ENCODE measurements around the gene DNAJC22. TPM values are rescaled to one million over a fixed set of nuclear protein-coding genes. Genes with fewer than 3 reads are reported as not detected.
A peak's percentile ranks its signal among the peaks of the same experiment; 100 is the strongest.

DNAJC22 gene
- total RNA-seq, 1 donor from 2014 or later, result 0.10 TPM

DNA sequence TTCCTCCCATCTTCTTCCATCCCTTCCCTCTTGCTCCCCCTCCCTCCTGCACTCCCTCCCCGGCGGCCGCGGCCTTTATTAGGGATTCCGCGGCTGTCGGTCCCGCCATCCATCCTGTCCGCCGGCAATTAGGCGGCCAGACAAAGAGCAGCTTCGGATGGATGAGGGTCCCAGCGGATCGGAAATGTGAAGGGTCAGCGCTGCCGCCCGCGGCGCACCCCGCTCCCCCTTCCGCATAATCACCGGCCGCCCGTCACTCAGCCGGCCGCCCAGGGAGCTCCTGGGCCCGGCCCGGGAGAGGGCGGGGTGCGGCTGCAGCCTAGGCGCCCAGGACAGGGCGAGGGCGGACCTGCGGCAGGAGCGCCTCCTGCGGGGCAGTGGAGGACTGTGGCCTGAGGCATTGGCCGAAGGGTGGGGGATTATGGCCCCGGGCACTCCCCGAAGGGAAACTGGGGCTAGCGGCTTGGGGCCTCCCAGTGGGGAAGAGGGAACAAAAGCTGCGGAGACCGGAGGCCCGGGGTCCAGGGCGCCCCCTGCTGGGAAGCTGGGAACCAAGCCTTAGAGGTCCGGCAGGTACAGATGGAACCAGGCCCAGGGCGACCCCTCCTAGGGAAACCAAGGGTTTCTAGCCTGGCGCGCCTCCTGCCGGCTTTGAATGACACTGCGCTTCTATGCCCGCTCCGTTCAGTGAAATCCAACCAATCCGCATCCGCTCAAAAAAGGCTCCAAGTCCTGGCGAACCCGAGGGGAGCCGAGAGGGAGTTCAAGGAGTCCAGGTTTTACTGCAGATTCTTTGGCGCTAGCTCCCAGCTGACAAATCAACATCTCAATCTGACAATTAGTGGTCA, 4.4 kb upstream of the DNAJC22 start:
- ATAC-seq, result peak; percentile 63
- intact Hi-C loops (cut with micrococcal nuclease), result no loop called here

DNA sequence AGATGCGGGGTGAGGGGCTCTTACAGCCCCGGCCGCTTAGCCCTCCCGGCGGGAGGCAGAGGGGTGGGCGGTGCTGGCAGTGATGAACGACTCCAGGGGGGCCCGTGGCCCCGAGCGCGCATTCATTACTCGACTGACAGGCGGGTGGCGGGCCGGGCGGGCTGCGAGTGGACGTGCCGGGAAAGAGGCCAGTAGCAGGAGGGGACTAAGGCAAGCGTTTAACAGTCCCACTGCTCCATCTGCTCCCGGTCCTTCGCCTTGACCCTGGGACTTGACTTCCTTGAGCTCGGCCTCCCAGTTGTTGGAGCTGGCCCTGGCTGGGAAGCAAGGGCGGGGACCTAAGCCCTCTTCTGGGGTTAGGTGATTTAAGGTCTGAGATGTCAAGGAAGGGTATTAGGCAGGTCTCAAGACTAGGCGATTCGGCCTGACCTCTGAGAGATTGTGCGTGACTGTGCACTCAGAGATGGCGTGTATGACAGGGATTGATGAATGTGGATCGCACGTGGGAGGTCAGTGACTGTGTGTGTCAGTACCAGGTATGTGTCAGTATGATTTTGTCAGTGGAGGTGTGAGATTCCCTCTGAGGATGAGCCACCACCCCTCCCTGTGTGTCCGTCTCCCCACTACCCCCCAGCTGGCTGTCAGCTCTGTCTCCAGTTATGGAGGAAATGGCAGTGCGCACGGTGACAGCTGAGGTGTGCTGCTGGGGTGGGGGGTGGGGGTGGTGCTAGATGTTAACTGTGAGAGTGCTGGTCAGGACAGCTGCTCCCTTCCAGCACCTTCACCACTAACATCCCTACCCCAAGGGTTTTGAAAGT, 3.6 kb upstream of the DNAJC22 start:
- DNase-seq (no peak), ATAC-seq (peak; percentile 2)
- intact Hi-C loops (cut with micrococcal nuclease), result no loop called here

More for the DNA sequence above, 4.4 kb upstream of the DNAJC22 start:
- DNase-seq, result peak; percentile 81

DNA sequence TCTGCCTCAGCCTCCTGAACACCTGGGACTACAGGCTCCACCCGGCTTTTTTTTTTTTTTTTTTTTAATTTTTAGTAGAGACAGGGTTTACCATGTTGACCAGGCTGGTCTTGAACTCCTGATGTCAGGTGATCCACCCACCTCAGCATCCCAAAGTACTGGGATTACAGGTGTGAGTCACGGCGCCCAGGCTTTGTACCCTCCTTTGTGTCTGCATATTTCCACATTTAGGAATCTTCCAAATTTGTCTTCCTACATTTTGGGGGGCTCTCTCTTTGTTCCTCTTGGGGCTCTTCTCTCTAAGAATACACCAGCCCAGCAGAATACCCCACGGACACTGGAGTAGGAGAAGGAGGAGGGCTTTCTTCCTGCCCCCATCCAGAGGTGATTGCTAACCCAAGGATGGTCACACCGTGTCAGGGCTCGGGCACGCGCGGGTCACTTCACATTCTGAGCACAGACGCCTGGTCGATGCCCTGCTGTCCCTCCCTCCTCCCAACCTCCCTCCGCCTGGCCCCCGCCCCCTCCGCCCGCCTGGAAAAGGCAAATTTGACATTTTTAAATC, 2.1 kb upstream of the DNAJC22 start:
- DNase-seq (no peak), ATAC-seq (no peak)
- intact Hi-C loops (cut with micrococcal nuclease), result no loop called here

DNA sequence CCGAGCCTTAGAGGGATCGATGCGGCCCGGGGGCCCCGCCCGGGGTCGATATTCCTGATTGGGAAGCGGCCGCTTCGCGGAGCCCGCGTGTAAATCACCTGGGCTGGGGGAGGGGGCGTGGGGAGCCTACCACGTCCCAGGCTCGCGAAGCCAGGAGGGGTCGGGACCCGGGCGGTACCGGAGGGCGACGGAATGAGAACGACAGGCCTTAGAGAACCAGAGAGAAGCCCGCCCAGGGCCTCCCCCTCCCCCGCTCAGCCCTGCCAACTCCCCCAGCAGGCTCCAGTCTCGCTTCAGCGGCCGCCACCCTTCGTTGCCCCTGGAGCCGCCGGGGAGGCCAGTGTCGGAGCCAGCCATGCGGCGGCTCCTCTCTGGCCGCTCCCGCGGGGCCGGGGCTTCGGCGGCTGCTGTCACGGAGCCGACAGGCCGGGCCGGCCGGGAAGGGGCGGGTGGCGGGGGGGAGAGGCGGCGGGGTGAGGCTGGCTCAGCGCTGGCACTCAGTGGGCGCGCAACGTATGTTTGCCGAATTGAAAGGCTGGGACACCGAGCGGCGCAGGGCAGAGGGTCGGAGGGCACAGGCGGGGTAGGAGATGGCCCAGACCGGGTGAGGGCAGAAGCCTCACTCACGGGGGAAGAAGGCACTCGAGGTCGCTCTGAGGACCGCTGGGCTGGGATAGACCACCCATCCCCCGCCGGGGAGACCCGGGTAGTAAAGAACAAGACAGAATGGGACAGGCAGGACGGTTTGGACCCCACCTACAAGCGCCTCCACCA, 1.4 kb upstream of the DNAJC22 start:
- intact Hi-C loops (cut with micrococcal nuclease), result no loop called here
- DNase-seq (no peak), ATAC-seq (peak; percentile 4)

DNA sequence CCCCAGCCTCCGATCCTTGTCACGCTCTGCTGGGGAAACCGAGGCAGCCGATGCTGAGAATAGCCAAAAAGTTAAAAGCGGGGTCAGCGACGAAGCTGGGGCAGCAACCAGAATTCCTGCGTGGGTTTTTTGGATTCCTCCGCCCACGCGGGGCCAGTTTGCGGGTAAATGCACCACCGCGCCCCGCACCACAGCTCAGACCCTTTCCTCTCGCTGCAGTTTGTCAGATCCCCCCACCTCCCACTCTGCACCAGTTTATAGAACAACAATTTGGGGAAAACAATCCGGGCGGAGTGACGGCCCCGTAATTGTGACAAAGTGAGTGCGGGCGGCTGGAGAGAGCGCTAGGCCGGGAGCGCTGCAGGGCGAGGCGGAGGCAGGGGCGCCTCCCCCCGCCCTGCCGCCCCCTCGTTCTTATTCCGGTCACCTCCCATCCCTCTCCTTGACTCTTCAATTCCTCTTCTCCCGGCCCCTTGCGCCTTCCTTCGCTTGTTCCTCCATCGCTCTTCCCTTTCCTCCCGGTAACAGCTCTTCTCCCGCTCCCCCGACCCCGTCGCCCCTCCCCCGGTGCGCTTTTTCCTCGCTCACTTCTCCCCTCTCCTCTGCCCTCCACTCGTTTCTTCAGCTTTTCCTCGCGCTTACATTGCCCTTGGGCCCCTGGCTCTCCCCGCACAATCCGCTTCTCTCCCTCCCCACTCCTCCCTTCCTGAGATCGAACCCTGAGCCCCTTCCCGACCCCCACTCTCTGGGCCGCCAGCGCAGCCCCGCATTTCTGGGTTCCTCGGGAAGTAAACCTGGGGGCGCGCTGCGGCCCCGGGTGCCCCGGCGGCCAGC, 646 bp upstream of the DNAJC22 start:
- intact Hi-C loops (cut with micrococcal nuclease), result no loop called here
- ATAC-seq (no peak), DNase-seq (no peak)

DNA sequence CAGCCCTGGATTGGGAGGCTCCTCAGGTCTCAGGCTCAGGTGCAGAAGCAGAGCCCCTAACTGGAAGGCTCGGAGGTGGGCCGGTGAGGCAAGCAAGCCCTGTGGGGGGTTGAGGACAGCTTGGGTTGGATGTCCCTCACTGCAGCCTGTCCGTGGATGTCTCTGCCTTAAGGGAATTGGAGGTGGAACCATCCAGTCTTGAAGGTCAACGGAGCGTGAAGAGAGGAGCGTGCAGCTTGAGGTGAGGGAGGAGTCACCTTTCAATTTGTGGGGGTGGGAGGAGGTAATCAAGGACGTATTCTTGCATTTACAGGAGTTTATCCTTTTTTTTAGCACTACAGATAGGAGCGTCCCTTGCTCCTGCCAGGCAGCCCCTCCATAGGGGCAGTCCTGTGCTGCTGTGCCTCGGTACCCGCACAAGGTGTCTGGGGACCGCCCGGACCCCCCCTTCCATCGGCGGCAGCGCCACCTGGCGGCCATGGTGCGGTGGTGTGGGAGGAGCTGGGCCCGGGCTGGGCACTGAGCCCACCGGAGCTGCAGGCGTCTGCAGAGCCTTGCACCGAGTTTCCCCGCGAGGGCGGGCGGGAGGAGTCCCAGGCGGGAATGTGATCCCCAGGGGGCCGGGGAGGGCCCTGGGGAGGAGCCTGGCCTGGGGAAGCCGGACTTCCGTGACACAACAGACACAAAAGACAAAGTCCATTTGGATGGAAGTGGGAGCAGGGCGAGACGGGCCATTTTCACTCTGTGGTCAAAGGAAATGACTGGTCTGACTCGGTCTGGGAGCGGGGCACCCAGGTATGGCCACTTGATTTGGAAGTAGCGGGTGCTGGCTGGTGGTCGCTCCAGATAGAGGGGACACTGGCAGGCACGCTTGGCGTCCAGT, 864 bp downstream of the DNAJC22 start:
- ATAC-seq (peak; percentile 89), DNase-seq (peak; percentile 86)
- intact Hi-C loops (cut with micrococcal nuclease), result no loop called here

DNA sequence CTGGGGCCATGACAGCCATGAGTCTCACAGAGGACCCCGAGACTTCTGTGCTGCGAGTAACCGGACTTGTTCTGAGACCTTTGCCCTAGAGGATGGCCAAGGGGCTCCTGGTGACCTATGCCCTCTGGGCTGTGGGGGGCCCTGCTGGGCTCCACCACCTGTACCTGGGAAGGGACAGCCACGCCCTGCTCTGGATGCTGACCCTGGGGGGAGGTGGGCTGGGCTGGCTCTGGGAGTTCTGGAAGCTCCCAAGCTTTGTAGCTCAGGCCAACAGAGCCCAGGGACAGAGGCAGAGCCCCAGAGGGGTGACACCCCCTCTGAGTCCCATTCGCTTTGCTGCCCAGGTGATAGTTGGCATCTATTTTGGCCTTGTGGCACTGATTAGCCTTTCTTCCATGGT, 2.1 kb downstream of the DNAJC22 start:
- no peak for DNase-seq
- intact Hi-C loops (cut with micrococcal nuclease), result no loop called here

DNA sequence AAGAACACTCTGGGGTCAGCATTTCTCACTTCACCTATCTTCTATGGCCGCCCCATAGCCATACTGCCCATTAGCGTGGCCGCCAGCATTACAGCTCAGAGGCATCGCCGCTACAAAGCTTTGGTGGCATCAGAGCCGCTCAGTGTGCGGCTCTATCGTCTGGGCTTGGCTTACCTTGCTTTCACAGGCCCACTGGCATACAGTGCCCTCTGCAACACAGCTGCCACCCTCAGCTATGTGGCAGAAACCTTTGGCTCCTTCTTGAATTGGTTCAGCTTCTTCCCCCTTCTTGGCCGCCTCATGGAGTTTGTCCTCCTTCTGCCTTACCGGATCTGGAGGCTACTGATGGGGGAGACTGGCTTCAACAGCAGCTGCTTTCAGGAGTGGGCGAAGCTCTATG, 2.6 kb downstream of the DNAJC22 start:
- intact Hi-C loops (cut with micrococcal nuclease), result no loop called here
- DNase-seq, result no peak
- no peak for ATAC-seq

More for the DNA sequence above, 2.1 kb downstream of the DNAJC22 start:
- ATAC-seq, result no peak

DNA sequence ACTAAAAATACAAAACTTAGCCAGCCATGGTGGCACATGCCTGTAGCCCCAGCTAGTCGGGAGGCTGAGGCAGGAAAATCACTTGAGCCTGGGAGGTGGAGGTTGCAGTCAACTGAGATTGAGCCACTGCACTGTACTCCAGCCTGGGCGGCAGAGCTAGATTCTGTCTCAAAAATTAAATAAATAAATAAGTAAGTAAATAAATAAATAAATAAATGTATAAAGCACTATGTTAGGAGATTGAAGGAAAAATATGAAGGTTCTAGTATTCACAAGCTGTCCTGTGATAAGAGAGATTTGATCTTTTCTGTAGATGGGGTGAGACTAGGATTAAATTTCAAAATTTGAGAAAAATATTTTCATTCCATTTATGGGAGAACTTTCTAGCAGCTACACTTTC, 5.7 kb downstream of the DNAJC22 start:
- DNase-seq, result no peak
- intact Hi-C loops (cut with micrococcal nuclease), result no loop called here

DNA sequence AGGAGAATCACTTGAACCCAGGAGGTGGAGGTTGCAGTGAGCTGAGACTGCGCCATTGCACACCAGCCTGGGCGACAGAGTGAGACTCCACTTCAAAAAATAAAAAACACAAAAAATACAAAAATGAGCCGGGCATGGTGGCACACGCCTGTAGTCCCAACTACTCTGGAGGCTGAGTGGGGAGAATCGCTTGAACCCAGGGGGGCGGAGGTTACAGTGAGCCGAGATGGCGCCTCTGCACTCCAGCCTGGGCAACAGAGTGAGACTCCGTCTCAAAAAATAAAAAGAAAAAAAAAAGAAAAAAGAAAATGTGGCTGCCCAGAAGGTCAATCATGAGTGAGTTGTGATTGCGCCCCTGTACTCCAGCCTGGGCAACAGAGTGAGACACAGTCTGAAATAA, 9.2 kb downstream of the DNAJC22 start:
- intact Hi-C loops (cut with micrococcal nuclease), result loop anchor here (1.0 kb wide), 1 partner anchor 154 kb away; no protein-coding TSS in a partner anchor
- DNase-seq (no peak), ATAC-seq (no peak)

More for the DNA sequence above, 5.7 kb downstream of the DNAJC22 start:
- no peak for ATAC-seq

DNA sequence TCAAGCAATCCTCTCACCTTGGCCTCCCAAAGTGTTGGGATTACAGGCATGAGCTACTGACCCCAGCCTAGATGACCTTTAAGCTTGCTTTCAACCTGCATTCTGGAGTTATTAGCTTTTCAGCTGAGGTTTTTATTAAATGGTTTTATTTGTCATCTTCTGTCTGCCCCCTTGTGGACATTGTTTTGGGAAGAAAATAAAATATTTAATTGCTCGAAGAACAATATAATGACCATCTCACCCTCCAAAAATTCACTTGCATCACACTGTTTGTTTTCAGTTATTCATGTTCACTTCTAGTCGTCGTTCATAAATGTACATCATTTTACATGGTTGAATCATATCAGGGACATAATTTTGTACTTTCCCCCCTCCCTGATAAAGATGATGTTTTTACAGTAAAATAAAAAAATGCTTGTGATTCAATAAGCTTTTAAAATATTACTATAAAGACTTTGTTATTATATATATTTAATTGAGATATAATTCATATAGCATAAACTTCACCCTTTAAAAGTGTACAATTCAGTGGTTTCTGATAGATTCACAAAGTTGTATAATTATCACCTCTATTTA, 10.5 kb downstream of the DNAJC22 start:
- intact Hi-C loops (cut with micrococcal nuclease), result no loop called here
- DNase-seq (no peak), ATAC-seq (no peak)

DNA sequence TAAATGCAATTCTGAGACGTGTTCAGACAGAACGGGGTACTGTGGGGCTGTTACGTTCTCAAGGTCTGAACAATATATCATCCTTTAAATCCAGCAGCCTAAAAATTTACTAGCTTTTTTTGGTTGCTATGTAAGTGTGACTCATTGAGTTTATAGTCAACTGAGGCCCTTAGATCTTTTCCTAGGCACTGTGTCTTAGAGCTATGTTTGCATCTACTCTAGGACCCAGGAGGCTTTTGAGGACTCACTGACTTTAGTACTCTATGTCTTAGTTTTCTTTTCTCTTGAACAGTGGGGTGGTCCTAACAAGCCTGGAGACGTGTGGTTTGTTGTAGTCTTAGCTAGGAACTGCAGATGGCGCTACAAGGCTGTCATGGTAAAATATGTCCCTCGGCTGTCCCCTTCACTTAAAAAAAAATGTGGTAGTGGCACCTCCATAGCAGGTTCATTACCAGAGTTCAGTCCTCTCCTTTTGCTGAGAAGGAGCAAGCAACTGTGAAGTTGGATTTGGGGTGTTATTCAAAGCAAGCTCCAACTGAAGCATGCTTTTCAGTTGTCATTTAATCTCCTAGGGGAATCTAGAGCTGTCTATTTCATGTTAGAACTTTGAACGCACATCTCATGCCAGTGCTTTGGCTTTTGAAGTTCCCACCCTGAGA, 11.9 kb downstream of the DNAJC22 start:
- ATAC-seq, result peak; percentile 83
- DNase-seq, result no peak
- intact Hi-C loops (cut with micrococcal nuclease), result loop anchor here (2.0 kb wide), 1 partner anchor 156 kb away; no protein-coding TSS in a partner anchor

DNA sequence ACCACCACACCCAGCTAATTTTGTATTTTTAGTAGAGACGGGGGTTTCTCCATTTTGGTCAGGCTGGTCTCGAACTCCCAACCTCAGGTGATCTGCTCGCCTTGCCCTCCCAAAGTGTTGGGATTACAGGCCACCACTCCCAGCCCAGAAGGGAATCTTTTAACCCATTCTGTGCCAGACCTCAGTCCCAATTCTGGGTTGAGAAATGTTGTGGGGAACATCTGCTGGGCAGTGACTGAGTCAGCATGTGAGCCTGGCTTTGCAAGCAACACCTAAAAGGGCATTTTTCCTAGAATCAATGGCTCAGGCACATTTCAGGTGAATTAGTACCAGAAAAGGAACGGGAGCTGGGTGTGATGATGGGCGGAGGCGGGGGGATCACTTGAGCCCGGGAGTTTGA, 13.0 kb downstream of the DNAJC22 start:
- intact Hi-C loops (cut with micrococcal nuclease), result loop anchor here (2.0 kb wide), 1 partner anchor 155 kb away; no protein-coding TSS in a partner anchor
- DNase-seq, result no peak
- ATAC-seq, result no peak

DNA sequence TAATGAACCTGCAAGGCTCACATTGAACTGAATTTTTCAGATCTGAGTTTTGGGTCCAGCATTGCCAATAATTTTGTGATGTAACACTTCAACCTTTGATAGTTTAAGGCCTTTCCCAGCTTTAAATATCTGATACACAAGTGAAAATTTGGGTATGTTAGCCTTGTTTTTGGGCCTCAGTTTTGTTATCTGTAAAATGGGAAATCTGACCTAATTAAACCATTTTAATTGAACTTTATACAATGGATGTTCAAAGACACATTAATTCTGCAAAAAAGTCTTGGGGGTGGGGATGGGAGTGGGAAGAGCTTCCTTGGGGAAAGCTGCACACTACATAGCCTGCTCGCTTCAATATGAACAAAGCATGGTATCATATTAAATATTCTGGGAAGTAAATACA, 15.4 kb downstream of the DNAJC22 start:
- ATAC-seq, result no peak

DNA sequence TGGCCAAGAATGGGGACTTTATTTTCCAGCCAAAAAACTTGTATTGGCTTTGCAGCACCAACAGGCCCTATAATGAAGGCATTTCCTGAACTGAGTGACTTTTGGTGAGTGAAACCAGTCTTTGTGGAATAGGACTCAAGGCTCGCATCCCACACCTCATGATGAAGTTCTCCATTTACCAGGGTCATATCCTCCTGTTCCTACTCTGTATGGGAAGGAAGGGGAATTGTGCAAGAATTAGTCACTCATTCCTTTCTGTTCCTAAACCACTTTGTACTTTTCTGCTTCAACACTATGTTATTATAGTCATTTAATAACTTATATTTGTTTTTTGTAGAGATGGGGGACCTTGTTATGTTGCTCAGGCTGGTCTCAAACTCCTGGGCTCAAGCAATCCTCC, 18.3 kb downstream of the DNAJC22 start:
- DNase-seq (no peak), ATAC-seq (no peak)
- intact Hi-C loops (cut with micrococcal nuclease), result no loop called here

More for the DNA sequence above, 15.4 kb downstream of the DNAJC22 start:
- no peak for DNase-seq
- intact Hi-C loops (cut with micrococcal nuclease), result no loop called here

DNA sequence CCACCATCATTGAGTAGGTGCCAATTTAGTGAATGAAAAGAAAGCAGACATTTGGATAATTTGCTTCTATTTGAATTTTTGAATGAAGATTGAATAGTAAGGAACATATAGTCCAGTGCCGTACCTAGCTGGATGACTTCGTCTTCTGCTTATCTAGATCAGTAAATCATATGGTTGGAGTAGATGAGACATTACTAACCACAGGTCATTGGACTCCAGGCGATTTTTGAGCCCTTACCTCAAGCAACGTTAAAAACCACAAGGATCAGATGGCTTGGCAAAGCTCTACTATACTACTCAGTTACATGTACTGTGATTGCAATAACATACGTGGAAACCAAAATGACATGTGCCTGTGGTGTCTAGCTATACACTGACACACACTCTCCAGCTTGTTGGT, 18.9 kb downstream of the DNAJC22 start:
- DNase-seq (no peak), ATAC-seq (no peak)
- intact Hi-C loops (cut with micrococcal nuclease), result no loop called here
